Activated naive CD4-positive, alpha-beta T cell treated with anti-CD3 and anti-CD28 coated beads for 36 hours (primary cell): ENCODE data around the gene KDM2A. TPM values are rescaled to one million over a fixed set of nuclear protein-coding genes. Genes with fewer than 3 reads are reported as not detected.

Experiments
- CTCF ChIA-PET: fragments of 350-600 bp; sonication (Branson Sonifier 250); formaldehyde crosslinking; loops from one replicate; lab custom pipeline; 2021; ENCODE audit warnings: antibody characterized with exemption; lab: Charles Lee
- DNase-seq: peaks from one replicate; pipeline ENCODE4 v3.0.0-alpha.2; 2020
- H3K27ac Mint-ChIP-seq: one replicate; pipeline ENCODE4 v1.8.0; 2021; ENCODE audit warnings: mild to moderate bottlenecking, mixed read lengths
- H3K27me3 Mint-ChIP-seq: one replicate; pipeline ENCODE4 v1.8.0; 2021; ENCODE audit warnings: low read depth, mixed read lengths
- H3K36me3 Mint-ChIP-seq: one replicate; pipeline ENCODE4 v1.8.0; 2021; ENCODE audit warnings: low read depth, mixed read lengths
- H3K4me1 Mint-ChIP-seq: one replicate; pipeline ENCODE4 v1.8.0; 2021; ENCODE audit warnings: low read depth, mixed read lengths
- H3K4me3 Mint-ChIP-seq: one replicate; pipeline ENCODE4 v1.8.0; 2021; ENCODE audit warnings: mild to moderate bottlenecking, moderate library complexity, mixed read lengths
- H3K9me3 Mint-ChIP-seq: one replicate; pipeline ENCODE4 v1.8.0; 2021; ENCODE audit warnings: mixed read lengths
- intact Hi-C: fragments of 100-400 bp; cut with micrococcal nuclease; formaldehyde crosslinking; loops from one replicate; pipeline ENCODE4 v1.15.1; 2023
- total RNA-seq, 2 experiments: library from RNA; stranded (reverse); gene quantifications; one replicate each; pipeline ENCODE4 v1.2.3, GENCODE V29; 2021

Gene KDM2A
- total RNA-seq, 2 experiments from 2014 or later = 57.7 to 58.8 TPM

DNA sequence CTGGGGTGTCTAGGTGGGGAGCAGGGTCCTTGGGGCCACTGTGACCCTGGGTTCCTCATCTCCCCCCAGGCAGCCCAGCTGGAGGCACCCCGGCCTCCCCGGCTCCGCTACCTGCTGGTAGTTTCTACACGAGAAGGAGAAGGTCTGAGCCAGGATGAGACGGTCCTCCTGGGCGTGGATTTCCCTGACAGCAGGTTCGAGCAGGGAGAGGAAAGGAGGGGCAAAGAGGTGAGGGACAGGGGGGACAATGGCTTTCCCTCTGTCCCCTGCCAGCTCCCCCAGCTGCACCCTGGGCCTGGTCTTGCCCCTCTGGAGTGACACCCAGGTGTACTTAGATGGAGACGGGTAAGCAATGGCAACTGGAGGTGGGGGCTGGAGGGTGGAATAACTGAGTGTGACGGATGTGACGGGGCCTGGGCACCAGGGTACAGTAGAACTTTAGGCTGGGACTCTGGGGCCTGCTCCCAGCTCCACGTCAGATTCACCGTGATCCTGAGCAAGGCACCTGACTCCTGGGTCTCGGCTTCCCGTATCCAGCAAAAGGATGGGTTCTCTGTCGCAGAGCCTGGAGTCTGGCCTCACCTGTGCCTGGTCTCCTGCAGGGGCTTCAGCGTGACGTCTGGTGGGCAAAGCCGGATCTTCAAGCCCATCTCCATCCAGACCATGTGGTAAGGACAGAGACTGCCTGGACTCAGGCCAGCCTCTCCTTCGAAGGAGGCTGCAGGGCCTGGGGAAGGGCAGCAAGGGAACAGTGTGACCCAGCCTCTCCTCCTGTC is 187.9 kb downstream of the KDM2A start:
- no peak overlapping the region for H3K27ac Mint-ChIP-seq
- no peaks in the 10 kb centered on the region for H3K36me3 Mint-ChIP-seq
- CTCF ChIA-PET = no interaction called here
- H3K4me1 Mint-ChIP-seq = peaks cover 12% of the 10 kb centered on the region
- intact Hi-C loops = no loop called here
- no peak for DNase-seq
- no peaks in the 10 kb centered on the region for H3K9me3 Mint-ChIP-seq
- H3K27me3 Mint-ChIP-seq = no peaks in the 10 kb centered on the region
- H3K4me3 Mint-ChIP-seq = no peak overlapping the region

DNA sequence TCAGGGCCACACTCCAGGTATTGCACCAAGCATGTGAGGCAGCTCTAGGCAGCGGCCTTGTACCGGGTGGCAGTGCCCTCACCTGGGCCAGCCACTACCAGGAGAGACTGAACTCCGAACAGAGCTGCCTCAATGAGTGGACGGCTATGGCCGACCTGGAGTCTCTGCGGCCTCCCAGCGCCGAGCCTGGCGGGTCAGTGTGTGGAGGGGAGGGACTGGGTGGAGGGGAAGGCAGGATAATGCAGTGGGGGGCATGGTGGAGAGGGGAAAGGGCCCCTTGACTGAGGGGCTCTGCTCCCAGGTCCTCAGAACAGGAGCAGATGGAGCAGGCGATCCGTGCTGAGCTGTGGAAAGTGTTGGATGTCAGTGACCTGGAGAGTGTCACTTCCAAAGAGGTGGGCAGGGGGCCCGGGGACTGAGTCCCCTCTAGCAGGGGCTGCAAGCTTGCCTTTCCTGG is 188.5 kb downstream of the KDM2A start:
- H3K36me3 Mint-ChIP-seq = no peaks in the 10 kb centered on the region
- DNase-seq = no peak
- H3K4me3 Mint-ChIP-seq = no peak overlapping the region
- intact Hi-C loops = no loop called here
- no peaks in the 10 kb centered on the region for H3K27me3 Mint-ChIP-seq
- CTCF ChIA-PET = no interaction called here
- H3K27ac Mint-ChIP-seq = no peak overlapping the region
- no peaks in the 10 kb centered on the region for H3K9me3 Mint-ChIP-seq
- H3K4me1 Mint-ChIP-seq = peaks cover 18% of the 10 kb centered on the region

Other genes starting within 250 kb of the KDM2A start
- gene PC, start 160.9 kb upstream of the KDM2A start, total RNA-seq = 1 to 10 TPM; 8.0 to 9.4 TPM
- gene C11orf86, start 144.0 kb upstream of the KDM2A start, total RNA-seq = not detected
- not detected for gene SYT12, start 96.1 kb upstream of the KDM2A start, total RNA-seq
- gene RHOD, start 62.4 kb upstream of the KDM2A start, total RNA-seq = under 1 TPM; 0.64 to 0.98 TPM
- 100 to 1,000 TPM; 293 to 295 TPM for gene GRK2, start 147.2 kb downstream of the KDM2A start, total RNA-seq
- gene ANKRD13D, start 170.0 kb downstream of the KDM2A start, total RNA-seq = 10 to 100 TPM; 56.2 to 61.9 TPM
- 1 to 10 TPM; 4.1 to 5.4 TPM for gene SSH3, start 184.3 kb downstream of the KDM2A start, total RNA-seq
- 10 to 100 TPM; 40.7 to 42.0 TPM for gene POLD4, start 234.3 kb downstream of the KDM2A start, total RNA-seq